Germinal center (tissue), 1 donor: ENCODE data around the gene NFIL3.

Experiments used
- DNase-seq: peaks from one replicate; pipeline ENCODE4 v3.0.0; 2012; ENCODE audit warnings: mixed read lengths, low spot score

Gene NFIL3

GRCh38 chr9:91359734-91360470 is 63.7 kb downstream of the NFIL3 start:
- no peak for DNase-seq

DNA sequence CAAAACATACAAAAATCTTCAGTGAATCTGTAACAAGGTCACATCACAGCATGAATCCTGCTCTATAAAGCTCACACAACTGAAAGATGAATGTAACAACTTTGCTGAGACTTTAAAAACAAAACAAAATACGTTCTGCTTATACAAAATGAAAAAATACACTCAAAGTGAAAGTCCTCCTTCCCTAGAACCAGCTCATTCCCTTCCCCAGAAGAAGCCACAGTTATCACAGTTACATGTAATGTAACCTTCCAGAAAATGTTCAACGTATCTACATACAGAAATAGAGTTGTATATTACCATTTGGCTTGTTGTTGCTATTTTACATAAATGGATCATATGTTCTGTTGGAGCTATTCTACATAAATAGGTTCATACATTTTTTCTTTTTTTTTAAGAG is 64.5 kb downstream of the NFIL3 start:
- DNase-seq, result no peak
